ENCODE data around the gene RAP1GAP2.
"Not testable (repeated sequence)": the region's sequence is repeated elsewhere in the genome, so short reads cannot be mapped to it uniquely, and the experiment has no call there.

The RAP1GAP2 gene

GRCh38 chr17:3020381-3020780 is 224.1 kb downstream of the RAP1GAP2 start:
- peaks cover 67% of the 10 kb centered on the region for H3K36me3 ChIP-seq (ENCODE audit: insufficient read depth, low read length)
- 97% methylated on average over 16 of the region's 16 CpGs for WGBS
- H3K27me3 ChIP-seq (ENCODE audit: insufficient read depth, low read length): no peaks in the 10 kb centered on the region
- no peak overlapping the region for H3K27ac ChIP-seq (ENCODE audit: low read depth, low read length)
- no peaks in the 10 kb centered on the region for H3K4me1 ChIP-seq (ENCODE audit: insufficient read depth, low read length)
- no peak overlapping the region for H3K4me3 ChIP-seq (ENCODE audit: low read length)
- no peak overlapping the region for H3K9ac ChIP-seq (ENCODE audit: low read depth, low read length)
- peaks cover 17% of the 10 kb centered on the region; the same call in 1 of the 2 replicates for H3K9me3 ChIP-seq (ENCODE audit: insufficient read depth, low read depth, low read length)

GRCh38 chr17:3022197-3022596 is 226.0 kb downstream of the RAP1GAP2 start:
- H3K9ac ChIP-seq (ENCODE audit: low read depth, low read length): no peak overlapping the region
- WGBS: 100% methylated on average over 1 of the region's 4 CpGs
- no peaks in the 10 kb centered on the region for H3K4me1 ChIP-seq (ENCODE audit: insufficient read depth, low read length)
- H3K36me3 ChIP-seq (ENCODE audit: insufficient read depth, low read length): peaks cover 63% of the 10 kb centered on the region
- no peak overlapping the region for H3K27ac ChIP-seq (ENCODE audit: low read depth, low read length)
- H3K9me3 ChIP-seq (ENCODE audit: insufficient read depth, low read depth, low read length): peaks cover 17% of the 10 kb centered on the region; the same call in 1 of the 2 replicates
- H3K4me3 ChIP-seq (ENCODE audit: low read length): no peak overlapping the region
- H3K27me3 ChIP-seq (ENCODE audit: insufficient read depth, low read length): no peaks in the 10 kb centered on the region

DNA sequence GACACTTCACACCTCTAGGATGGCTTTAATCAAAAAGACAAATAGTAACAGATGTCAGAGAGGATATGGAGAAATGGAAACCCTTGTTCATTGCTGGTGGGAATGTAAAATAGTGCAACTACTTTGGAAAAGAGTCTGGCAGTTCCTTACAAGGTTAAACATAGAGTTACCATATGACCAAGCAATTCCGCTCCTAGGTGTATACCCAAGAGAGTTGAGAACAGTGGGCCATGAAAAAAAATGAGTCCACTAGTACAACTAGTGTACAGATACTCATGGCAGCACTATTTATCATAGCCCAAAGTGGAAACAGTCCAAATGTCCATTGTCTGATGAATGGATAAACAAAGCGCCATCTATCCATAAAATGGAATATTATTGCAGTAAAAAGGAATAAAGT is 228.1 kb downstream of the RAP1GAP2 start:
- WGBS: 100% methylated on average over 1 of the region's 2 CpGs
- Histone ChIP-seq H3K36me3 (ENCODE audit: insufficient read depth, low read length) (peaks cover 63% of the 10 kb centered on the region), H3K9ac (ENCODE audit: low read depth, low read length) (no peak overlapping the region), H3K27ac (ENCODE audit: low read depth, low read length) (no peak overlapping the region), H3K4me1 (ENCODE audit: insufficient read depth, low read length) (no peaks in the 10 kb centered on the region), H3K4me3 (ENCODE audit: low read length) (no peak overlapping the region), H3K9me3 (ENCODE audit: insufficient read depth, low read depth, low read length) (peaks cover 17% of the 10 kb centered on the region; the same call in 1 of the 2 replicates), H3K27me3 (ENCODE audit: insufficient read depth, low read length) (no peaks in the 10 kb centered on the region)

DNA sequence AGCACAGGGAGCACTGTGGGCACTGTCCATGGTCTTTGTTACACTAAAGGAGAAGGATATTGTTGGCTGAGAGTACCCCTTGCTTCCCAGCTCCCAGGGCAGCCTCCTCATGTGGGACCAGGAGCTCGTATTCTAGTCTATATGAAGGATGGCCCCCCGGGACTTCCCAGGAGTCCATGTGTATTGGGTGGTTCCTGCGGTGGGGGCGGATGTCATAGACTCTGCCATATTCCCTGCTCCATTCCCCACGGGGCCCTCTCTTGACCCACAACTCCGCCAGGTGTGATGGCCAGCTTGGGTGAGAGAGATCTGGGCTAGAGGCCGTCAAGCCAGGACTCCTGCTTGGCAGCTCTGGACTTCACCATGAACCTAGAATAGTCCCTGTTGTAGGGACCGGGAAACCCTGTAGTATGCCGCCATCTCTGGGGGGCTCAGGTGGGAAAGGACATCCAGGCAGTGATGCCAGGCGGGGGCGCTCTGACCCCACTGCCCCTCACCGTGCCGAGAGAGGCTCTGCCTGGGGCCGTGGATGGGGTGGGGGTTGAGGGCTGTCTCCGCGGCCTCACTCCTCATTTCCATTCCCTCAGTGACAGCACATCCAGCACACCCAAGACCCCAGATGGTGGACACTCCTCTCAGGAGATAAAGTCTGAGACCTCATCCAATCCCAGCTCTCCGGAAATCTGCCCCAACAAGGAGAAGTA is 229.3 kb downstream of the RAP1GAP2 start:
- H3K36me3 ChIP-seq (ENCODE audit: insufficient read depth, low read length): peaks cover 63% of the 10 kb centered on the region
- no peak overlapping the region for H3K9ac ChIP-seq (ENCODE audit: low read depth, low read length)
- no peaks in the 10 kb centered on the region for H3K4me1 ChIP-seq (ENCODE audit: insufficient read depth, low read length)
- H3K4me3 ChIP-seq (ENCODE audit: low read length): no peak overlapping the region
- 95% methylated on average over 12 of the region's 17 CpGs for WGBS
- H3K27ac ChIP-seq (ENCODE audit: low read depth, low read length): no peak overlapping the region
- H3K27me3 ChIP-seq (ENCODE audit: insufficient read depth, low read length): no peaks in the 10 kb centered on the region
- H3K9me3 ChIP-seq (ENCODE audit: insufficient read depth, low read depth, low read length): peaks cover 17% of the 10 kb centered on the region; the same call in 1 of the 2 replicates

GRCh38 chr17:3026125-3026855 is 230.1 kb downstream of the RAP1GAP2 start:
- H3K4me1 ChIP-seq (ENCODE audit: insufficient read depth, low read length): no peaks in the 10 kb centered on the region
- no peak overlapping the region for H3K27ac ChIP-seq (ENCODE audit: low read depth, low read length)
- 91% methylated on average over 26 of the region's 26 CpGs for WGBS
- no peak overlapping the region for H3K9ac ChIP-seq (ENCODE audit: low read depth, low read length)
- H3K9me3 ChIP-seq (ENCODE audit: insufficient read depth, low read depth, low read length): peaks cover 16% of the 10 kb centered on the region; the same call in 1 of the 2 replicates
- no peak overlapping the region for H3K4me3 ChIP-seq (ENCODE audit: low read length)
- H3K27me3 ChIP-seq (ENCODE audit: insufficient read depth, low read length): no peaks in the 10 kb centered on the region
- peaks cover 62% of the 10 kb centered on the region for H3K36me3 ChIP-seq (ENCODE audit: insufficient read depth, low read length)

DNA sequence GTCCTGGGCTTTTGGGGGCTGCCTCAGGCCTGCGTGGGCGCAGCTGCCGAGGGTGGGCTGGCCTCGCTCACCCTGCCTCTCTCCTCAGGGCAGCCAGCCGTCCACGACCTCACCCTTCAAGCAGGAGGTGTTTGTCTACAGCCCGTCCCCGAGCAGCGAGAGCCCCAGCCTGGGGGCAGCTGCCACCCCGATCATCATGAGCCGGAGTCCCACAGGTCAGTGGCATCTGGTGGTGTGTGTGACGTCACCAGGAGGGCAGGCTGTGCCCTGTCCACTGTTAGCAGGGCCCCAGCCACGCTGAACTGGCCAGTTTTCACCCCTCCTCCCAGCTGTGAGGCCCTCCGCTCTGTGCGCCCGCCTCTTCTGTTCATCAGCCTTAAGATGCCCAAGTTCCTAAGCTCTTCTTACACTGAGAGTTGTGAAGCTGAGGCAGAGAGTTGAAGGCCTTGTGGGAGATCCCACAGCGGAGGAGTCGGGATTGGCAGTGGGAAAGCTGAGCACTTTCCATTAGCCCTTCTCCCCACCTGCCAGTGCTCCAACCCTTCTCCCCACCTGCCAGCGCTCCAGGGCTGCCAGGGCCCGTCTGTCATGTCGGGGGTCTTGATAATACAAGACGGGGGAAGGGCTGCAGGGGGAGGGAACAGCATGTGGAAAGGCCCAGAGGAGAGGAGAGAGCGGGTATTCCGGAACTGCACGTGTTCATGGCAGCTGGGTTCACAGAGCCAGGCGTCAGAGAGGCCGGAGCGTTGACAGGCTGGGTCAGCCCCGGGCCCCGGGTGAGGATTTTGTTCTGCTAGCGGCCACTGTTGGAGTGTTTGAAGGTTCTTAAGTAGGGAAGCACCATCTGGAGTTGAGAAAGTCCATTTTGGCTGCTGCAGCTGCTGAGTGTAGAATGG is 230.9 kb downstream of the RAP1GAP2 start:
- Histone ChIP-seq H3K9me3 (ENCODE audit: insufficient read depth, low read depth, low read length) (peaks cover 10% of the 10 kb centered on the region; the same call in 1 of the 2 replicates), H3K27me3 (ENCODE audit: insufficient read depth, low read length) (no peaks in the 10 kb centered on the region), H3K36me3 (ENCODE audit: insufficient read depth, low read length) (peaks cover 56% of the 10 kb centered on the region), H3K27ac (ENCODE audit: low read depth, low read length) (no peak overlapping the region), H3K4me3 (ENCODE audit: low read length) (no peak overlapping the region), H3K9ac (ENCODE audit: low read depth, low read length) (no peak overlapping the region), H3K4me1 (ENCODE audit: insufficient read depth, low read length) (no peaks in the 10 kb centered on the region)
- 93% methylated on average over 31 of the region's 31 CpGs for WGBS

- Histone ChIP-seq H3K27me3 (ENCODE audit: insufficient read depth, low read length) (no peaks in the 10 kb centered on the region), H3K27ac (ENCODE audit: low read depth, low read length) (no peak overlapping the region), H3K9ac (ENCODE audit: low read depth, low read length) (no peak overlapping the region), H3K9me3 (ENCODE audit: insufficient read depth, low read depth, low read length) (peaks cover 4% of the 10 kb centered on the region; the same call in 1 of the 2 replicates), H3K36me3 (ENCODE audit: insufficient read depth, low read length) (peaks cover 53% of the 10 kb centered on the region), H3K4me1 (ENCODE audit: insufficient read depth, low read length) (no peaks in the 10 kb centered on the region), H3K4me3 (ENCODE audit: low read length) (no peak overlapping the region)
- WGBS: 90% methylated on average over 18 of the region's 18 CpGs
Measured at GRCh38 chr17:3027786-3028532, 231.7 kb downstream of the RAP1GAP2 start.

GRCh38 chr17:3029213-3029913 is 233.1 kb downstream of the RAP1GAP2 start:
- H3K36me3 ChIP-seq (ENCODE audit: insufficient read depth, low read length): peaks cover 43% of the 10 kb centered on the region
- no peaks in the 10 kb centered on the region for H3K4me1 ChIP-seq (ENCODE audit: insufficient read depth, low read length)
- no peak overlapping the region for H3K9ac ChIP-seq (ENCODE audit: low read depth, low read length)
- H3K9me3 ChIP-seq (ENCODE audit: insufficient read depth, low read depth, low read length): no peaks in the 10 kb centered on the region
- no peak overlapping the region for H3K4me3 ChIP-seq (ENCODE audit: low read length)
- no peak overlapping the region for H3K27ac ChIP-seq (ENCODE audit: low read depth, low read length)
- H3K27me3 ChIP-seq (ENCODE audit: insufficient read depth, low read length): no peaks in the 10 kb centered on the region
- WGBS: 90% methylated on average over 19 of the region's 19 CpGs

- H3K4me3 ChIP-seq (ENCODE audit: low read length): no peak overlapping the region
- H3K27me3 ChIP-seq (ENCODE audit: insufficient read depth, low read length): no peaks in the 10 kb centered on the region
- H3K27ac ChIP-seq (ENCODE audit: low read depth, low read length): no peak overlapping the region
- H3K9ac ChIP-seq (ENCODE audit: low read depth, low read length): no peak overlapping the region
- 98% methylated on average over 7 of the region's 7 CpGs for WGBS
- no peaks in the 10 kb centered on the region for H3K9me3 ChIP-seq (ENCODE audit: insufficient read depth, low read depth, low read length)
- peaks cover 41% of the 10 kb centered on the region for H3K36me3 ChIP-seq (ENCODE audit: insufficient read depth, low read length)
- no peaks in the 10 kb centered on the region for H3K4me1 ChIP-seq (ENCODE audit: insufficient read depth, low read length)
Measured at GRCh38 chr17:3030096-3030495, 233.9 kb downstream of the RAP1GAP2 start.

GRCh38 chr17:3030852-3031470 is 234.7 kb downstream of the RAP1GAP2 start:
- WGBS: 96% methylated on average over 14 of the region's 14 CpGs
- not testable (repeated sequence) for H3K9me3 ChIP-seq (ENCODE audit: insufficient read depth, low read depth, low read length); H3K9ac ChIP-seq (ENCODE audit: low read depth, low read length); H3K4me3 ChIP-seq (ENCODE audit: low read length); H3K27me3 ChIP-seq (ENCODE audit: insufficient read depth, low read length); H3K4me1 ChIP-seq (ENCODE audit: insufficient read depth, low read length); H3K27ac ChIP-seq (ENCODE audit: low read depth, low read length)
- peaks cover 41% of the 10 kb centered on the region for H3K36me3 ChIP-seq (ENCODE audit: insufficient read depth, low read length)

All from HUES64 (cell line).